ENCODE measurements around the gene PDE4D. TPM values are rescaled to one million over a fixed set of nuclear protein-coding genes. Genes with fewer than 3 reads are reported as not detected.

Gene PDE4D
- polyA plus RNA-seq, 3 donors, result 1.3 to 22.7 (median 11.0) TPM

DNA sequence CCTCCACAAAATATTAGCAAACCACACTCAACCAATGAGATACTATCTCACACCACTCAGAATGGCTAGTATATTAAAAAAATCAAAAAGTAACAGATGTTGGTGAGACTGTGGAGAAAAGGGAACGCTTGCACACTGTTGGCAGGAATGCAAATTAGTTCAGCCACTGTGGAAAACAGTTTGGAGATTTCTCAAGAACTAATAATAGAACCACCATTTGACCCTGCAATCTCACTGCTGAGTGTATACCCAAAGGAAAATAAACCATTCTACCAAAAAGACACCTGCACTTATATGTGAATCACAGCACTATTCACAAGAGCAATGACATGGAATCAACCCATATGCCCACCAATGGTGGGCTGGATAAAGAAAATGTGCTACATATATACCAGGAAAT lies 393.5 kb downstream of the PDE4D start:
- 46 to 61% (median 55%) methylated on average over 1 of the region's 1 CpG for WGBS, 3 donors
- H3K27ac ChIP-seq (ENCODE audit: low read depth, low read length), result no peak overlapping the region

DNA sequence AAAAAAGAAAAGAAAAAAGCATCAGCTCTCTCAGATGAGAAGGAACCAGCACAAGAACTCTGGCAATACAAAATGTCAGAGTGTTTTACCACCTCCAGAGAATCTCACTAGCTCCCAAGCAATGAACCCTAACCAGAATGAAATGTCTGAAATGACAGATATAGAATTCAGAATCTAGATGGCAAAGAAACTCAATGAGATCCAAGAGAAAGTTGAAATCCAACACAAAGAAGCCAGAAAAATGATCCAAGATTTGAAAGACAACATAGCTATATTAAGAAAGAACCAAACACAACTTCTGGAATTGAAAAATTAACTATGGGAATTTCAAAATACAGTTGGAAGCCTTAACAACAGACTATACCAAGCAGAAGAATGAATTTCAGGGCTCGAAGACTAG lies 396.3 kb downstream of the PDE4D start:
- H3K27ac ChIP-seq (ENCODE audit: low read depth, low read length), result no peak overlapping the region
- 84 to 94% (median 90%) methylated on average over 1 of the region's 1 CpG for WGBS, 3 donors

DNA sequence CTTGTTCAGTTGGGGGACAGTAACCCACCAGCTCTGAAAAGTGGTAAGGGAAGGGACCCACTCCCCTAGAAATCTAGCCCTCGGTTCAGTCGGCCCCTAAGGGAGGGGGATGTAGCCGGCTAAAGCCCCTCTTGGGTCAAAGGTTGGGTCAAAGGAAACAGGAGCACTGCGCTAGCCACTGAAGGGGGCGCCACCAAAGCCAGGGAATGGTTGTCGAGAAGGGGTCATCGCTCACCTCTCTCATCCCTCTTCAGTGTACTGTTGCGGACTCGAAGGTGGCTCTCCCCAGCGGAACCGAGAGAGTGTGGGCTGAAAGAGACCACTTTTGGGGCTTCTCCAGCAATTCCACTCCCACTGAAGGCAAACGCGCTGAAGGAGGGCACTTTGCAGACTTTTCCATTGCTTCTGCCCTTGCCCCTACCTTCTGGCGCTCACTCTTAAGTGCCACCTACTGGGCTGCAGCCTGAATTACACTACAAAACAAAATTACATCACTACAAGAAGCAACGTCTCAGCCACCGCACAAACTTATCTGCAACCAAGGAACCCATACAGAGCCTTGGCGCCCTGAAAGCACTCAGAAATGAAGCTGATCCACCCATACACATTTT lies 396.9 kb downstream of the PDE4D start:
- H3K27ac ChIP-seq (ENCODE audit: low read depth, low read length), result no peak overlapping the region
- 82 to 94% (median 94%) methylated on average over 17 of the region's 17 CpGs for WGBS, 3 donors

DNA sequence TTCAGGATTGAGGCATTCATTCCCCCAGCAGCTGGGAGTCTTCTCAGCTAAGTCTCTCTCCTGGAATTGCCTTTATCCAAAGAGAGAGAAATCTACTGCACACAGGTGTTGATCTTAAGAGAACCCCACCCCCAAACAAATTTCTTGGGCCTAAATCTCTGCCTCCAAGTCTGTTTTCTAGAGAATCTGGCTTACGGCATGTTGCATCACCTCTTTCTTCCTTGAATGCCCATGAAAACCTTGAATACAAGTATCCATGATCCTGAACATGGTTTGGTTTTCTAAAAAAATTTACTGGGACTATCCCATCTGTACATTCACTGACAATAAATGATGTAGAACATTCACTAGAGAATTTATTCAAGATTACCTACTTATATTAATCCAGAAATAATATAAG lies 401.6 kb downstream of the PDE4D start:
- H3K27ac ChIP-seq (ENCODE audit: low read depth, low read length), result no peak overlapping the region
- WGBS, 3 donors, result 77 to 100% (median 81%) methylated on average over 1 of the region's 1 CpG

DNA sequence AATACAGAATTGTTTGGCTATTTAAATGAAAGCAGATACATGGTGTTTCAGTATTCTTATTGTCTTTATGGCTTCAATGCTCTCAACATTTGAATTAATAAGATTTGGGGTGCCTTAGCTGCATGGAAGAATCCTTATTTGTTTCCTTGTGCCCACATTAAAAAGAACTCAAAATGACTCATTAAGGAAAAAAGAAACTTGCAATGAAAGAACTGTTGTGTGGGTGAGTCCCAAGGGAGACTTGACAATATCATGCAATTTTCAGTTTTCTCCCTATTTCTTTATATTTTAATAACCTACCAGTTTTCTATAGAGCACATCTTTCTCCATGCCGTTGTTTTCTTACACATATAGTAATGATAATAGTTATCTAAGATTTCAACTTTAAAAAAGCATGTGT lies 404.0 kb downstream of the PDE4D start:
- no peak overlapping the region for H3K27ac ChIP-seq (ENCODE audit: low read depth, low read length)
- WGBS, 3 donors, result 63 to 86% (median 84%) methylated on average over 1 of the region's 1 CpG

DNA sequence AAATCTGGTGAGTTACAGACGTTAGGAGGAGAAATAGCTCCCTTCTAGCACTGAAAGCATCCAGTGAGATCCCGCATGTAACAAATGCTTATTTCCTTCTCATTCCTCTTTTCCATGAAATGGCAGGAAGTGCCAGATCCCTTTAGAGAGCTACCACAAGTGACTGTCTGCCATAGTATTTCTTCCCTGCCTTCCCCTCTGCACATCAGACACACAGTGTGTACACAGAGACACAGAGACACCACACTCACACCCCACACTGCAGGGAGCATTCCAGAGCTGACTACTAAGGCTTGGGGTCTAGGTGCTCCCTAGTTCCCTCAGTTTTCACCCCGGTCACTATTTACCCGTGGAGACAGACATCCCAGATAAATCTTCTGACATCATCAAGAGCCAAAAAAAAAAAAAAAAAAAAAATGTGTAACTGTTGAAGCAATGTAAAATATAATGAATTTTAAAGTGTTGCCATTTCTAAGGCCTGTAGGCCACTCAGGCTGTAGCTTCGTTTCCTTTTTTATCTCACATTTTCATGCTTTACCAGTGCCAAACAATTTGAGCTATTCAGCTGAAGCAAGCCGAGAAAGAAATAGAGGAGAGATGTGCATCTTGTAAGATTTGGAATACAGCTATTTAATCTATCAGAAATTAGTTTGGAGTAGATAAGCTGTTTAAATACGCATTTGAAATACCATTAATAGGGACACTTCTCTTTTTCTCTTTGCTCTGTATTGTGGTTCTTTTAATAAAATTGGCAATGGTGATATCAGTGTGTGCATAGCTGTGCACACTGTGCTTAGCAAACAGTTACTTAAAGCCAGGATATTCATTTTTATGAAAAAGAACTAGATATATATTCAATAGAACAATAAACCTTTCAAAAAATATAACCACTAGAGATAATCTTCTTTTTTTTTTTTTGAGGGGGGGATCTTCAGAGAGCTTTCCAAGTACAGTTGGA lies 405.5 kb downstream of the PDE4D start:
- no peak overlapping the region for H3K27ac ChIP-seq (ENCODE audit: low read depth, low read length)
- 28 to 67% (median 61%) methylated on average over 7 of the region's 7 CpGs for WGBS, 3 donors

DNA sequence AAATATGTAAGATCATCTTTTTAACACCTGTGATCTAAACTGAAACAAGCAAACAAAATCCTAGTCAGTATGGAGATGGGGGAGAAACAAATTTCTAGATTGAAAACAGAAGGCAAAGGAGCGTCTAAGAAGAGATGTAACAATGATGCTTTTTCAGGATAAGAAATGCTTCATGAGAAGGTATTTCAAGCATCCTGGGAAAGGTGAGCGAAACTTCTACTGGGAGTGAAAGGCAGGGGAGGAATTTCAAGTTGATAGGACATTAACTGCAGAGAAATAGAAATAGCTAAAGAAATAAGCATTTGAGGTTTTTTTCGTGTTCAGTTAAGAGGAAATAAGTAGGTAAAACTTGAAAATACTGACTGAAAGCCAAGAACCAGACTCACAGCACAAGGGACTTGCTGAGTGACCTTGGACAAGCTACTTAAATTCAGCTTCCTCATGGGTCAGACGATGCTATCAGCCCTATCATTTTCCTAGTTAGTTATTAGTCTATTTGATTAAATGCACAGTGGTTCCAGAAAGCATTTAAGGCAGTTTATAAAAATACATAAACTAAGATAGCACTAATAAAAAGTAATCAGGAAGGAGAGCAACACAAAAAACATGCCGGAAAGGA lies 406.3 kb downstream of the PDE4D start:
- WGBS, 3 donors, result 48 to 71% (median 68%) methylated on average over 5 of the region's 5 CpGs
- no peak overlapping the region for H3K27ac ChIP-seq (ENCODE audit: low read depth, low read length)

DNA sequence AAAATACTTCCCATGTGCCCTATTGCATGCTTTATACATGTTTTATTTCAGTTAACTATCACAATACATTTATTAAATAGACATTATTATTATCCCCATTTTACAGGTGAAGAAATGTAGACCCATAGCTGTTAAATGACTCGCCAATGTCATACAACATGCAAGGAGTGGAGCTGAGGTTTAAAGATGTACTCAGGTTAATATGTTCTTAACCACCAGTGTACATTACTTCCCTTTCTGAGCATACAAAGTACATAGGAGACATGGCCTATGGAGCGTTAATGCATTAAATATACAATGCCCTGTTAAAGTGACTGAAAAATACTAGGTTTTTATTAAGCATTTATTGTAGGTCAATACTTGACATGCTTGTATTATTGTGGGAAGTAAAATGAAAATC lies 407.0 kb downstream of the PDE4D start:
- no peak overlapping the region for H3K27ac ChIP-seq (ENCODE audit: low read depth, low read length)
- WGBS, 3 donors, result 97 to 99% (median 99%) methylated on average over 2 of the region's 2 CpGs

DNA sequence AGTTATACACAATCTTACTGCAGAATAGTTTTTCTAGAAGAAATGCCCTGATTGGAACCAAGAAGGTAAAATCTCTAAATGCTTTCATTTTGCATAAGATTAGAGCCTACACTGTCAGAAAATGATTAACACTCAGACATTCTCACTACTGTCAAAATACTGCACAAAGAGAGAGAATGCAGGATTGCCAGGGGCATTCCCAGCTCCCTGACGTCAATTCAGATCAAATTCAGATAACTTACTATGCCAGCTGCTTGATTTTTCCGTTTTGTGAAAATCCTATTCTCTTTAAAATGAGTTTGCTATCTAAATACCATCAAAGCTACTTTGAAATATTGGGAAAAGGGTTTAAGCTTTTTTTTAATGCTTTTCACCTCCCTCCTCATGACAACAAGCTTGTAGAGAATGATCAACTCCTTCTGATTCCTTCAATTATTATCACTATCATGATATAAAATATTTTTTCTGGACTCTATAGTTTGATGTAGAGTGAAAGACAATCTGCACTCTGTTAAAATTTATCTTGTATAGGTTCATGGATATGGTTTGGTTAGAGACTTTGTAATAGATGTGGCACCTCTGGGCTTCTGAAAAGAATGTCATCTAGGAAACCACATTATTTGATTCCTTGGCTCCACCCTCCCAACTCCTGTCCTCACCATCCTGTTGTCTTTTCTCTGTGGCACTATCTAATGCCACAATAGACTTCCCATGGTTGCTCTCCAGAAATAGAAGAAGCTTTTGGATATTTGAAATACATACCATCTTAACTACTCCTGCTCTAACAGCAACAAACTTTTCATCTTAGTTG lies 407.7 kb downstream of the PDE4D start:
- 37 to 82% (median 75%) methylated on average over 2 of the region's 2 CpGs for WGBS, 3 donors
- H3K27ac ChIP-seq (ENCODE audit: low read depth, low read length), result no peak overlapping the region

DNA sequence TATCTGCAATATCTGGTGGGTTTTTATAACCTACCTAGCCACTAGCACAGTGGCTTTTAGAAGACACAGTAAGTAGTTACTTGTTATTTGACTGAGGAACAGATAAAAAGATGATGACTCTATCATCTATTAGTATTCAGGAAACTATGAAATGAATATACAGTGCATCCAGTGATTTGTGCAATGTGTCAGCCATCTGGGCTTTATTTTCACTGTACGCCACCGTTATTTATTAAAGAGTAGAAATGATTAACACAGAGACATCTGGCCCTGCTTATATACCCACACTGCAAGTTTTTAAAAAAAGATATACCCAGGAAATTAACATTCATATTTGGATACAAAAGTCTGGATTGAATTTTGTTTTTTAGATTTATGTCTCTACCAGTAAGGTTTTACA lies 408.4 kb downstream of the PDE4D start:
- no peak overlapping the region for H3K27ac ChIP-seq (ENCODE audit: low read depth, low read length)
- 68 to 91% (median 91%) methylated on average over 2 of the region's 2 CpGs for WGBS, 3 donors

DNA sequence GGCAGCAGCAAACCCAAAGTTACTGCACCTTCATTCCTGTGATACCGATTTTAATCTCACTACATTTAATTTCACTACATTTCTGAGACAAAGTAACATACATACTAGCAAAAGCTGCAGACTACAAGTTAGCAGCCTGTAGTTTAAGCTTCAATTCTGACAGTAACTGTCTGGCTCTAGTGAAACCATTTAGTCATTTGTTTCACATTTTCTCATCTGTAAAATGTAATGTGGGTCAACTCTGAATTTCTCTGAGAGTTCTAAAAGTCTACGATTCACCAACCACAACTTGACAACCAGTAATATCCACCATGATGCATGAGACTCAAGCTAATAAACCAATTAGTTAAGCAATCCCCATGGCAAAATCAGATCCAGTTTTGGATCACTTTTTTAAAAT lies 408.9 kb downstream of the PDE4D start:
- no peak overlapping the region for H3K27ac ChIP-seq (ENCODE audit: low read depth, low read length)
- 86 to 94% (median 87%) methylated on average over 2 of the region's 2 CpGs for WGBS, 3 donors

DNA sequence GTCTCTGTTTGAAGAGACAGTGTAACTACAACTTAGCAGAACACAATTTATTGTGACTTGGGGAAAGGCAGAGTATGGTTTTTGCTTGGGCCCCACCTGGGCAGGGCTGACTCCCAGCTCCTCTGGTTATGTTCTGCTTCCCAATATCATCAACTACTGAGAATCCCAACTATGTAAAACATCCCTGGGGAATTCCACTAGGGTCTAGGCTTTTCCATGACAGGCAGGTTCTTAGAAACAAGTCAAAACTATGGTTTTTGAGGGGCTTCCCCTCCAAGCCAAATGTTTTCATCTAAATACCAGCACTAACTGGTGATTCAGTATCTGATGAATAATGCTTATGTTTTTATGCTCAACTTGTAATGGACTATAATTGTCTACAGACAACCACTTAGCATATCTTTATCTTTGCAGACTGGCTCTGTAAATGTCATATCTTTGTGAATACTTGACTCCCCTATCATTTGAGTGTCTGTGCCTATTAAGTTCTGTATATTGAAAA lies 409.5 kb downstream of the PDE4D start:
- H3K27ac ChIP-seq (ENCODE audit: low read depth, low read length), result no peak overlapping the region

DNA sequence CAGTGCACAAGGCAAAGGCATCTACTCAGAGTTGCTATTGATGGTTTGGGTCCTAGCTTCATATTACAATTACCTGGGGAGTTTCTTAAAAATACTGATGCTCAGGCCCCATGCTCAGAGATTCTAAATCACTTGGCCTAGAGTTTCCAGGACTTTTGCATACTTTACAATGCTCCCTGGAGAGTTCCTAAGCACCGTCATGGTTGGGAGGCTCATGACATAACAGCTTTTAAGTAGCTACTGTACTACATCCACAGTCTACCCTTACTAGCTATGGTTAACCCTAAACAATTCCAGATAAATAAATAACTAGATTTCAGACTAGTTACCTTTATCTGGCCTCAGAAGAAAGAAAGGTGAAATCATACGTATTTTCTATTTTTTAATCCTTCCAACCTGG lies 414.4 kb downstream of the PDE4D start:
- 43 to 78% (median 44%) methylated on average over 2 of the region's 2 CpGs for WGBS, 3 donors
- no peak overlapping the region for H3K27ac ChIP-seq (ENCODE audit: low read depth, low read length)

DNA sequence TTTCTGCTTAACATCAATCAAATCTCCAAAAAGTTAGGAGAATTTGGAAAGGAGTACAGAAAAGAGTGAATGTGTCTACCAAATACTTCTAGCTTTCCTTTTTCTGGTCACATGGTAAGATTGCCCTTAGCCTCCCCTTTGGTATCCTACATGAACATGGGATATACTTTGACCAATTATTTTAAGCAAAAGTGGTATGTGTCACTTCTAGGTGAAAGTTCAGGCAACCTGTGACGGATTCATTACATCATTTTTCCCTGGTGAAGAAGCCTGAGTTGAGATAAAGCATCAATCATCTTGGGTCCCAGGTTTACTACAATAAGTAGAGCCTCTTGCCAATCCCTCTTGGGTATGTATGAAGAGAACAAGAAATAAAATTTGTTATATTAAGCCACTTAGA lies 419.2 kb downstream of the PDE4D start:
- 85 to 97% (median 92%) methylated on average over 1 of the region's 1 CpG for WGBS, 3 donors
- H3K27ac ChIP-seq (ENCODE audit: low read depth, low read length), result no peak overlapping the region

DNA sequence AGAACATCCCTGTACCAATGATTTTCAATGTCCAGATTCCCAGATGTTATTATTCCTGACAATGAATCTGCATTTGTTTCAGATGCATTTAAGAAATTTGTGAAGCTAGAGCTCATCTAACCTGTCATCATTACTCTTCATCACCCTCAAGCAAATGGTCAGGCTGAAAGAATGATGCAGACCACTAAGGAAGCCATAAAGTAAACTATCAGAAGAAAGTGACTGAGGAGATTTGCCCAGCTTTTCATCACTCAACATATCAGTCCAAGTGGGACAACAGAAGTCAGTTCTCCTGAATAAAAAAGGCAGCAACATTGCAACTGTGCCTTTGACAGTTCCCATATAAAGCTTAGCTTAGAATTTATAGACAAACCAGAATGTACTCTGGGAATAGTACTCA lies 419.9 kb downstream of the PDE4D start:
- no peak overlapping the region for H3K27ac ChIP-seq (ENCODE audit: low read depth, low read length)

DNA sequence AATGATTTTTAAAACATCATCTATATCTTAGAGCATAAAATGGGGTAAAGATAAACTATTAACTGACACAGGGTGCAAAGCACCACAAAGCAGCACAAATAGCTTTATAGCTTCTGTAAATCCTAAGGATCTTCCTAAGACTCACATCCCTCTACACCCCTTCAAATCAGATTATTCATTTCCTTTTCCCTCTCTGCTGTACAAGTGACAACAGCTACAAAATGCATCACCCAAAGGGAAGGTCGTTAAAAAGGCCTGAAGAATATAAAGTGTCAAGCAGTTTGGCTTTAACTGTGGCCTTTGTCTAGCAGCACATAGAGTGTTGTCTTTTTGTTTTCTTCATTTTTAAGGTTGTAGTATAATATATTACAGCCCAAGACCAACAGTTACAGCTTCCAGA lies 422.1 kb downstream of the PDE4D start:
- H3K27ac ChIP-seq (ENCODE audit: low read depth, low read length), result no peak overlapping the region
- WGBS, 3 donors, result 46 to 58% (median 53%) methylated on average over 1 of the region's 1 CpG

DNA sequence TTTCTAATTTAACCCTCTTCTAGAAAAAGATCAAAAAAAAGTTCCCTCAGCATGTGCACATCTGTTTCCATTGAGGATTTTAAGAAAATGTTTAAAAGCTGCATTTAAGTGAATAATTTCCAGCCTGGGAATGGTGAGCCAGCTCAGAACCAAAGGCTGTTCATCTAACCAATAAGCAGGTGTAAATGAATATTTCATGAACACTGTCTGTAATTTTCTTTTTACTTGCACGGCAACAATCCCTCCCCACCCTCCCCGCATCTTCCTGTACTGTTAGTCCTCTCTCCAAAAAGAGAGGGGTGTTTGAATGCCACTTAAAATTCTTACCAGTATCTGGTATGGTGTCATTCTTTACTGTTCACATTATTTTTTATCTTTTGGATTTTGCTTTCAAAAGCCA lies 425.6 kb downstream of the PDE4D start:
- no peak overlapping the region for H3K27ac ChIP-seq (ENCODE audit: low read depth, low read length)
- WGBS, 3 donors, result 90 to 98% (median 92%) methylated on average over 2 of the region's 2 CpGs

DNA sequence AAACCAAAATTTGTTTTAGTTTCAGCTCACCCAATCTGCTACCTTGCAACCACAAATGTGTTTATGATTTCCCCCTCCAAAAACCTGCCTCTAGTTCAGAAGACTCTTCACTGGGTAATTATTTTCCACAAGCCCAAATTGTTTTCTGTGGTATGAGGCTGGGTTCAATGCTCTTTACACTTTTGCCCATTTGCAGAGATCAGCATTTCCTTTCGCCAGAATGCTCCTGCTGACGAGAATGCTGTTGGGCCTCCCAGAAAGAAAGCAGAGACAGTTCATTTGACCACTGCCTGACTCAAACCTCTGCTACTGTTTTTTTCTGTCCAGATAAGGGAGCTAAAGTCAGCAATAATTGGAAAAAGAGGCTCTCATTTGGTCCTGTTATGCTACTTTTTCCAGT lies 427.3 kb downstream of the PDE4D start:
- H3K27ac ChIP-seq (ENCODE audit: low read depth, low read length), result no peak overlapping the region
- WGBS, 3 donors, result 43 to 75% (median 74%) methylated on average over 2 of the region's 2 CpGs

DNA sequence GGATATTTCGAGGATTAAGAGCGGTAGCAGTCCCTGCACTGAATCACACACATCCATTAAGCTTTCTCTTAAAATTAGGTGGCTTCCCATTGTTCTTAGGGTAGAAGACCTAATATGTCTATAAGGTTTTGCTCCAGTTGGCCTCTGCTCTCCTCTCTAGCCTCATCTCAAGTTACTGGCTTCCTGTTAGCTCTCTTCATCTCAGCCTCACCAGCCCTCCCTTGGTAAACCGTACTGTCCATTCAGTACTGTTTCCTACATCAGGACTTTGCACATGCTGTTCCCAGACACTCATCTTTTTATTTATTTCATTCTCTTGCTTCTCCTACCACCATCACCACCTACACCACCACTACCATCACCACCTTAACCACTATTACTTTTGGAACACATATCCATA lies 428.6 kb downstream of the PDE4D start:
- 95 to 96% (median 96%) methylated on average over 3 of the region's 3 CpGs for WGBS, 3 donors
- no peak overlapping the region for H3K27ac ChIP-seq (ENCODE audit: low read depth, low read length)

Measured in adipose tissue (tissue), 3 donors.